NCI-H128 (cell line): ENCODE measurements around the gene NUB1.

ENCODE experiments used
- DNase-seq: peaks from one replicate; lab custom pipeline; 2025; ENCODE audit not compliant: unreplicated experiment; lab: John Stamatoyannopoulos, UW

The NUB1 gene

DNA sequence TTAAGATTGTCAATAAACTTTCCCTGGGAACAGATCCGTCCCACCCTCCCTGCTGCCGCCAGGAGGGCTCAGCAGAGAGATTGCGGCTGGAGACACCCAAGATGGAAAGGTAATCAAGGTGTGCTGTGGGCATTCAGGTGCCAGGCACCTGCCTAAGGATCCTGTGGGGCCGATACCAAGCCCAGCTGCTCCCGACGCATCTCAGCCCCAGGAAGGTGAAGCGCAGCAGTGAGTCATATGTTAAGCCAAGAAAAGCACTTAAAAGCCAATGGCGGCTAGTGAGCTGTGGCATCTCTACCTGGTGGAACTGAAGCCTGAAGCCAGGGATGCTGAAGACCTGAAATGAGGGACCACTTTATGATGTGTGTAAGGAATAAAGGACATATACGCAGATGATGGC is 62.2 kb downstream of the NUB1 start:
- no peak for DNase-seq

- DNase-seq, result no peak
These were observed 62.8 kb downstream of the NUB1 start for GRCh38 chr7:151404216-151405011.

DNA sequence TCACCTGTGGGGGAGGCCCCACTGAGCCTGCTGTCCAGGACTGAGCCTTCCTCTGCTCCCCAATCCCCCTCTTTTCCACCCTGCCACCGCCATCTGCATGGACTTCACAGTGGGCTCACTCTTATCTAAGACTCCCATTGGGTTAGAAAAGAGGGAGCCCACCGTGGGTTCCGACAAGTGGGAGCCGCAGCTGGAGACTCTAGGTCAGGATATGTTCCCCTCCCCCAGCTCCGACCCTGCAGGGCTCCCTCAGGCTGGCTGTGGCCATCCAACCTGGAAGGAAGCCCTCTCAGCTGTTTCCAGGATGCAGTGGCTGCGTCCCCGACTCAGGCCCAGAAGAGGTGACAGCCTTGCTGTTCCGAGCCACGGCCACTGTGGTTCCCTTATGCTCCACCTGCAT is 63.4 kb downstream of the NUB1 start:
- no peak for DNase-seq

- no peak for DNase-seq
These were observed 64.0 kb downstream of the NUB1 start for GRCh38 chr7:151405588-151405987.

DNA sequence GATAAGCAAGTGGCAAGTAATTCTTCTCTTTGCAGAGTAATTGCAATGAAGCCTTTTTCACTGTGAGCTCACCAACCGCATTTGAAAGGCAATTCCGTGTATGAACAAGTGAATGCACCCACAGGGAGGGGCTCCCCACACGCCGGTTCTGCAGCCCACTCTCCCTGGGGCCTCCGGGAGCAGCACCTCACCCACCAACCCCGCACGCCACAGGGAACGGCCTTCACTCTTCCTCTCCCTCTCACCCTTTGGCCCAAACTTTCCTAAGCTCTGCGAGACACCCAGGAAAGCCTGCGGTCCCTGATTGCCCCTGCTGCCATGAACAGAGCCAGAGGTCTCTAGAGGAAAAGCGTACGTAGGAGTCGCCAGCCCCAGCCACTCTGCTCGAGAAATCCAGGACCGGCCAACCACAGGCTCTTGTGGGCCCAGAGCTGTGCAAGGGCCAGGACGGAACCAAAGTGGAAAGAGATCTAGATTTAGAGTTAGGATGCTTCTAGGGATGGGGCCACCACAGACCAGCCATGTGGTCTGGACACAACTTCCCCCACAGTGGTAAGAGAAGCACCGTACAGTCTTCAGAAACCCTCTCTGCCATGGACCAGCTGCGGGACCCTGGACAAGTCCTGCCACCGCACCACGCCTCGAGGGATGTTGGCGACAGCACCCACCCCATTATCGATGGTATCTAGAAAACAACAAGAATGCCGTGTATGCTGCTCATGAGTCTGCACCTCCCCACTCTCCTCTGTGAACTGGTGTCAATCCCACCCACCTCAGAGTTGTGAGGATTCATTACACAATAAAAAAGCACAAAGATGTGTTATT is 64.7 kb downstream of the NUB1 start:
- DNase-seq, result no peak

GRCh38 chr7:151406886-151407583 is 65.4 kb downstream of the NUB1 start:
- DNase-seq, result no peak

- no peak for DNase-seq
These were observed 66.9 kb downstream of the NUB1 start for GRCh38 chr7:151408498-151408838.

GRCh38 chr7:151408839-151409666 is 67.4 kb downstream of the NUB1 start:
- no peak for DNase-seq

DNA sequence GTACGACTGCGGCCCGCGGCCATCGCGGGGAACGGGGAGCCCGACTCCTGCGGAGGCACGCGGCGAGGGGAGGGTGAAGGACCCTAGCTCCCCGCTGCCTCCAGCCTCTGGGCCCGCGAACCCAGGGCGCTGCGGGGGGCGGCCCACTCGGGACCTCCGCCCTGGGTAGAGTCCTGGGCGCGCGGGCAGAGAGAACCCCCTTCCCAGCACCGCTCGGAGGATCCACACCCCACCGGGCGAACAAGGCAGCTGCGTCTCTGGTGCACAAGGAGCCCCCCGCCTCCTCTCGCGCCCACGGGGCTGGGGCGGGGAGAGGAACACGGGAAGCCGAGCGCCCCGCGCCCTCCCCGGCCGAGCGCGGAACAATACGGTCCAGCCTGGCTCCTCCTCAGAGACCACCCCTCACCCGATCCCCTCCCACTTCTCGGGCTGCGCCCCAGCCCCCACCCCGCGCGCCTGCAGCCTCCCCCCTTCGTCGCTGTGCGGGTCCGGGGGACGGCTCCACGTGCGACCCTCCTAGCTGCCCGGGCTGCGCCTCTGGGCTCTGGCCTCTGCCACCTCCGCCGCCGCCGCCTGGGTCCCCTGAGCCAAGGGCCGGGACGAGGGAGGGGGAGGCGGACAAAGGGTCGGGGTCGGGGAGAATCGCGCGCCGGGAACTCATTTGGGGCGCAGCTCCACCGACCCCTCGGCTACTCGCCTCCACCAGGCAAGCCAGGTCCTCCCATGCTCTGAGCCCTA is 68.2 kb downstream of the NUB1 start, which contains the start of gene WDR86:
TSS of gene WDR86 (minus strand) at position 372 of the 738 bp plus-strand sequence. CDS start 449 bp downstream, outside the sequence.
- DNase-seq, result no peak

- no peak for DNase-seq
These were observed 69.1 kb downstream of the NUB1 start for GRCh38 chr7:151410405-151411390.

DNA sequence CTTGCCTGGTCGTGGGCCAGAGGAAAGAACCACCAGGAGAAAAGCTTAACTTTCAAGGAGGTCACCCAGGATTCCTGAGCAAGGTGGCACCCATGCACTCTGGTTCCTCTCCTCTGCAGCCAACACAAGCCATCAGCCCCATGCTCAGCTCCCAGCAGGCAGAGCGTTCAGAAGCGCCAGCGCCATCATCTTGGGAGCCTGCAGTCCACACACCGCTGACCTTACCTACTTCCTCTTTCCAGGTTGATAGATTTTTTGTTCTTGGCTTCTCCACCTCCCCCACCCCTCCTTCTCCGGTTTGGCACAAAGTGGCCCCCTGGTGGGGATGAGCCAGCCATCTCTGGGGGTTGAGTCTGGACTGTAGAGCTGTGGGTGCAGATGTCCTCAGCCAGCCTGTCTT is 69.9 kb downstream of the NUB1 start:
- DNase-seq, result no peak

GRCh38 chr7:151412318-151412717 is 70.7 kb downstream of the NUB1 start:
- no peak for DNase-seq

- no peak for DNase-seq
These were observed 71.6 kb downstream of the NUB1 start for GRCh38 chr7:151413241-151413640.

- DNase-seq, result no peak
These were observed 73.9 kb downstream of the NUB1 start for GRCh38 chr7:151415375-151416105.

GRCh38 chr7:151416112-151416940 is 74.7 kb downstream of the NUB1 start:
- no peak for DNase-seq

DNA sequence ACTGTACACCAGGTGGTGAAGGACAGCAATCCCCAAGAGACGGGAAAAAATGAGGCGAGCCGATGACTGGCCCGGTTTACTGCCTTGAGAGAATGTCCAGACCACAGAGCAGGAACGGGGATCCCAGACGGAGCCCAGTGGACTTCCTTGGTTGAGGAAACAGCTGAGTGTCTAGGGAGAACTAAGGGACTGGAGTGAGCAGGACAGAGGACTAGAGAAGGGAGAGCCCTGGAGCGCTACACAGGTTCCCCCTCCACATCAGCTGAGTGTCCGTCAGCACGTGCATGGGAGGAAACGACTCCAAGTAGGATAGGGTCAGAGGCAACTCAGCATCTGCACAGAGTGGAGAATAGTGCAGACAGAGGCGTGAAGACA is 75.3 kb downstream of the NUB1 start:
- no peak for DNase-seq

GRCh38 chr7:151420144-151420543 is 78.5 kb downstream of the NUB1 start:
- no peak for DNase-seq
